H7 (cell line): Measurements from ENCODE around the gene RALGAPA2. TPM values are rescaled to one million over a fixed set of nuclear protein-coding genes. Genes with fewer than 3 reads are reported as not detected.

Experiments used
- DNase-seq: peaks from one replicate; pipeline ENCODE4 v3.0.0; 2012
- H3K27me3 ChIP-seq: 2 replicates; pipeline ENCODE4 v1.6.0; 2011; ENCODE audit warnings: mild to moderate bottlenecking, low read length; ENCODE audit not compliant: control insufficient read depth, insufficient read depth
- H3K36me3 ChIP-seq: replicated peaks from 2 replicates; pipeline ENCODE4 v1.5.1; 2011; ENCODE audit warnings: low read length; ENCODE audit not compliant: control insufficient read depth, insufficient read depth
- H3K4me3 ChIP-seq: 2 replicates; pipeline ENCODE4 v1.5.1; 2011; ENCODE audit warnings: low read depth, mild to moderate bottlenecking, control low read depth, low read length, moderate library complexity; ENCODE audit not compliant: insufficient read depth
- total RNA-seq: library from RNA; depleted of rRNA; stranded (reverse); fragments of >200 nt; shearing (Covaris generic); gene quantifications from 2 replicates; pipeline ENCODE4 v1.2.3, GENCODE V29; 2014

The RALGAPA2 gene
- total RNA-seq, 1 experiment from 2014 or later, result 6.1 TPM

DNA sequence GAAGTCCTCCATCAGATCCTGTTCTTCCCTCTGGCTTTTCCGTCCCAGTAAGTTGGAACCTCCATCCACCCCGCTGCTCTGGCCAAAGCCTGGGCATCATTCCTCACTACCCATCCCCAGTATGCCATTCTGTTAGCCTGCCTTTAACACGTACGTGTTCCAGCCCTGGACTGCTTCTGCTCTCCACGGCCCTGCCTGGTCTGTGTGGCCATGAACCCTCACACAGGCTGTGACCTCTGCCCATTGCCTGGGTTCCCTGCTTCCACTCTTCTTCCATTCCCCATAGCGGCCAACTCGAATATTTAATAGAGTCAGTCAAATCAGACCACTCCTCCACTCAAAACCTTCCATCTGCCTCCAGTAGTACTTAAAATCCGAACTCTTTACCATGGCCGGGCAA, 29.4 kb downstream of the RALGAPA2 start:
- Histone ChIP-seq H3K4me3 (no peak overlapping the region), H3K27me3 (no peaks in the 10 kb centered on the region), H3K36me3 (no peaks in the 10 kb centered on the region; the same call in 1 of the 2 replicates)
- no peak for DNase-seq

DNA sequence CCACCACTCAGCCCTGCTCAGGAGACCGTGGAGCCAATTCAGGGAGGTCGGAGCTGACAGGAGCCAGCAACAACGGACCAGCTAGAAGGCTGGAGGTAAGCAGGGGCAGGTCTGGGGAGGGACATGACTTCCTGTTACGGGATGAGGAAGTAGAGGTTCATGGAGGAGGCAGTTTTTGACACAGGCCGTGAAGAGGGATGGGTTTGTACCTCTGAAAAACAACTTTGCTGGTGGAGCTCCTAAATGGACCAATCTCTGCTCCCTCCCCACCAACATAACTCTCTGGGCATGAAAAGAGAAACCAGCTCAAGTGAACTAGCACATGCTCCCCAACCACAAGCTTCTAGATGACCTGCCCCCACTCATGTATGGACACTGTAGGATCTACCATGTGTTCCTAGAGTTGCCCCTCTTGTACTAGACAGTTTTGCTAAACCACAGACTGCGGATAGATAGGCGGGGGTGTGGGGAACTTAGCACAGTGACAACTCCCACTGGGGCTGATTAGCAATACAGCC, 31.4 kb downstream of the RALGAPA2 start:
- no peak overlapping the region for H3K4me3 ChIP-seq

DNA sequence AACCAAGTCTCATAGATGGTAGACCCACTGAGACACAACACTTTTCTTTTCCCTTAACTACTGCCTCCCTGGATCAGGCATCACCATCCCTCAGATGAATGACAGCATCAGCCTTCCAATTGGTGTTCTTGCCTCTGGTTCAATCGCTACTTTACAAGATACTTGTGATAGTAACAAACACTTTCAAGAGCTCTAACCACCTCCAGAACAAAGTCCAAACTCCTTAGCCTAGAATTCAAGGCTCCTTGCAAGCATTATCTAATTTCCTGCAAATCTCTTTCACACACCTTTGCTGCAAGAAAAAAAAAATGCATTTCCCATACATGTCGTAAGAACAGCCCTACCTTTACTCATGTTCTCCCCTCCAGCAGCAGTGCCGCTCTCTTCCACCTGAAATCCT, 33.1 kb downstream of the RALGAPA2 start:
- H3K36me3 ChIP-seq, result no peaks in the 10 kb centered on the region; the same call in none of the 2 replicates
- no peak for DNase-seq
- no peaks in the 10 kb centered on the region for H3K27me3 ChIP-seq
- no peak overlapping the region for H3K4me3 ChIP-seq

More for the DNA sequence above, 31.4 kb downstream of the RALGAPA2 start:
- Histone ChIP-seq H3K27me3 (no peaks in the 10 kb centered on the region), H3K36me3 (no peaks in the 10 kb centered on the region; the same call in none of the 2 replicates)
- no peak for DNase-seq

DNA sequence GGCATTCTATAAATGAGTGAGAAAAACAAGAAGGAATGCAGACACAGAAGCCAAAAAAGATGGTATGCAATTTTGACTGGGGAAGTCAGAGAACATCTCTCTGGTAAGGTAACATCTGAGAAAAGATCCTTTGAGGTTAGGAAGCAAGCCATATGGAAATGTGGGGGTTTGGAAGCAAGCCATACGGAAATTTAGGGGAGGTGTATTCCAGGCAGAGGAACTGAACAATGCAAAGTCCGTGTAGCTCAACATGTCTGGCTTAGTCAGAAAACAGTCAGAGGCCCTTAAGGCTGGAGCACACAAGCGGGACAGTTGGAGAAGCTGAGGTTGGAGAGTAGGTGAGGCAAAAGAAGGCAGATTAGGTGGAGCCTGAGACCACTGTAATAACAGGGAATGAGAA, 35.3 kb downstream of the RALGAPA2 start:
- Histone ChIP-seq H3K27me3 (no peaks in the 10 kb centered on the region), H3K4me3 (no peak overlapping the region), H3K36me3 (no peaks in the 10 kb centered on the region; the same call in none of the 2 replicates)
- DNase-seq, result no peak

DNA sequence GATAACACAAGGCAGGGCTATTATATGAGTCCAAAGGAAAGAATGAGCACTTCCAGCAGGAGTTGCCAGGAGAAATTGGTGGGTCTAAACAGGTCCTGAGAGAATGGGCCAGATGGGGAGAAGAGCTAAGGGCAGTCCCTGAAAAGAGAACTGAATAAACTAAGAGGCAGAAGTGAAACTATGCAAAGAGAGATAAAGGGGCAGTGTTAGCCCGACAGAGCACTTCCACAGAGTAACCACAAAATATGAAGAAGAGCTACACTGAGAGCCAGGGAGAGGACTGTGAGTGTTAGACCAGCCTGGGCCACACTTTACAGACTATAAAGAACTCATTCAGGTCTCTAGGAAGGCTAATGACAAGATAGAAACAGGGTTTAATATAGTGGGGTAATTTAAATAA, 43.8 kb downstream of the RALGAPA2 start:
- no peak for DNase-seq
- H3K4me3 ChIP-seq, result no peak overlapping the region
- H3K27me3 ChIP-seq, result no peaks in the 10 kb centered on the region
- H3K36me3 ChIP-seq, result no peaks in the 10 kb centered on the region

DNA sequence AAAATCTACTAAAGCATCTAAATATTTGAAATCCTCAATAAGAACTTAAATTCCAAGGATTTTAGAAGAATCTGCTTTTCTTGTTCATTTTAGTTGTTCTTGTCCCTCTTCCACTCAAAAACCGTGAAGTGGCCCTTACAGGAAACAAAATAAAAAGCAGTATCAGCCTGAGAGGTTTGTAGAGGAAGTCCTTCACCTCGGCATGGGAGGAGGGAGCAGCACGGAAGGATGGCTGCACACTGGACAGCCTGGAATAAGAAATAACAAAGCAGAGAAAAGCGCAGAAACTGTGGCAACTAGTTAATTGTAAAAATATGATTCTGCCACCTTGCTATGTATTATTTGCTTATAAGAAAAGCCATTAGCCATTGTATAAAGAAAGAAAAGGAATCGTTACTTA, 46.1 kb downstream of the RALGAPA2 start:
- Histone ChIP-seq H3K4me3 (no peak overlapping the region), H3K27me3 (no peaks in the 10 kb centered on the region), H3K36me3 (no peaks in the 10 kb centered on the region)
- DNase-seq, result no peak

DNA sequence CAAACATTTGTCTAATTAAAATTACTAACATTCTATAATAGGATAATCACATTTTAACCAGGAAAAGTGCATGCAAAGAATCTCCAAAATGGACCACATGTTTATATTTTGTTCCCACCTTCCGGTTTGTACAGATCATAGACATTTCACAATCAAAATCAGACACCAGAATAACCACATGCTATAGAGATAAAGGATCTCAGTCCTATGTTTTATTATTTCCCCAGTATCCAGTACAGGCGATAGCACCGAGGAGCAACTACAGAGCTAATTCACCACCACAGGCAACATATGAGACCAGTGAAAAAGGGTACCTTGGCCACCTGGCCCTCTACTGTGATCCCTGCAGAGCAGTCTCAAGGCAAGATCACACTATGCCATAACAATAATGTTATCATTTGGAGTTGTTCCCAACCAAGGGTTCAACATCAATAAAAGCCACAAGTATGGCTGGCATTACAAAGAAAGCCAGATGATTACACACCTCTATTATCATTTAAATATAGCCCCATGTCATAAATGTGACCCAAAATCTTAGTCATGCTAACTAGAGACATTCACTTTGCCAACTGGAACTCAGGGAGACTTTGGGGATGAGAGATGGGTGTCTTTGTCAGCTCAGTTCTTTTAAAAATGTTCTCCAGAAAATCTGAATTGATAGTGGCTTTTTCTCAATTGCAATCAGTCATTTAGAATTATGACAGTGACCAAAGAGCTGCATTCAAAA, 46.7 kb downstream of the RALGAPA2 start:
- Histone ChIP-seq H3K27me3 (no peaks in the 10 kb centered on the region), H3K4me3 (no peak overlapping the region), H3K36me3 (no peaks in the 10 kb centered on the region)
- no peak for DNase-seq

DNA sequence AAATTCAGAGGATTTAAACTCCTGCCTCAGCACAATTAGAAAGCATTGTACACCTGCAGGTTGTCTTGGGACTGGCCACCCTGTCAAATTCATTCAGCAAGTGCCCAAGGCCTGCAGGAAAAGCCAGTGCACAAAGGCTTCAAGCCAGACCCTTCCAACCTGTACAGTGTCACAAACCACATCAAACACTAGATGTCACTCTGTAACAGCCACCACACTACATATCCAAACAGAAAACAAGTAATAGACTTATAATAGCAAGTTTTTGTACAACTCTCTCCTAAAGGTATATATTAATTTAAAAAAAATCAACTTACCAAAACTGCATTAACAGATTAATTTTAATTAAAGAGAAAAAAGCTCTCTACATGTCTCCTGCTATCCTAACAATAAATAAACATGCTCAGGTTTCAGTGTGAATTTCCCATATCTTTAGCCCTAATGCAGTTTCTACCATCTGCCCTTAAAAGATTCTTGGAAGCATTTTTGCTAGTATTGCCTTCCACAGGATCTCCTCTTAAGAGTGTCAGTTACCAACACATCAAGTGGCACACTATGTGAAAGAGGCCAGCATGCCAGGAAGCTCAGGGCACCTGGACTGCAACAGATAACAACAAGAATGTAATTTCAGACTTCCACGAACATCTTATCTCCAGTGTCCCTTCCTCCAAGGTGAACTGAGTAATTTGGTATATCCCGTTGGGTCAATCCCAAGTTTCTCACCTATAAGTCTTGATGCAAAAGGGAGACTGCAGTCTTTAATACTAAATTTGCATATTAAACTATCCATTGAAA, 47.5 kb downstream of the RALGAPA2 start:
- H3K27me3 ChIP-seq, result no peaks in the 10 kb centered on the region
- H3K4me3 ChIP-seq, result no peak overlapping the region
- DNase-seq, result no peak
- H3K36me3 ChIP-seq, result no peaks in the 10 kb centered on the region

DNA sequence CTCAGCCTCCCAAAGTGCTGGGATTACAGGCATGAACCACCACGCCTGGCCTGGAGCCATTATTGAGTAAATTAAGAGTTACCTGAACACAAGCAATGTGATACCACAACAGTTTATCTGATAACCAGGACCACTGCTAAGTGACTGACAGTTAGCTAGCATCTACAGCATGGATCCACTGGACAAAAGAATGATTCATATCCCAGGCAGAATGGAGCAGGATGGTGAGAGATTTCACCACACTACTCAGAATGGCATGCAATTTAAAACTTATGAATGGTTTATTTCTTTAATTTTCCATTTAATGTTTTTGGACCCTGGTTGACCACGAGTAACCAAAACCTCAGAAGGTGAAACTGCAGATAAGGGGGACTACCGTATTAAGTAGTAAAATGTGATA, 48.6 kb downstream of the RALGAPA2 start:
- Histone ChIP-seq H3K36me3 (no peaks in the 10 kb centered on the region), H3K27me3 (no peaks in the 10 kb centered on the region), H3K4me3 (no peak overlapping the region)
- DNase-seq, result no peak

DNA sequence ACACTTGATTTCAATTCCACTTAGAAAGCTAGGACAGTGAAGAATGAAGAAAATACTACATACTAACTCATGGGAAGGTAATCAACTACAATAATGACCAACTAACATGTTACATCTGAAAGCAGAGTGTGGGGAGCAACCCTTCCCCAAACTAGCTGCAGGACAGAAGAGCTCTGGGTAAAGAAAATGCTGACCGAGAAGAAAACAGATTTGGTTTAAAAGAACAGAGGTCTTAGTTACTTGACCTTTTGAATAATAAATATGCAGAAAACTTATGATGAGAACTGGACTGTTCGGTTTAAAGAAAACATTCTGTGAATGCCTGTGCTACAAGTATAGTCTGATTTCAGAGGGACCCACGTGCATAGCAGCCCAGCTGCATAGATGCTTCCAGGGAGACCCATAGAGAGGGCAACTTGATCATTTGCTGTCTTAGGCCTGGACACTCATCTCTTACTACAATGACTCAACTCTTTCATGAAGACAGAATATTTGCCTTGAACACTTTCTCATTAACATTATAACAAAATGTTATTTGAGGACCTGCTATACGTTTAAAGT, 53.5 kb downstream of the RALGAPA2 start:
- Histone ChIP-seq H3K27me3 (no peaks in the 10 kb centered on the region), H3K4me3 (no peak overlapping the region), H3K36me3 (no peaks in the 10 kb centered on the region)
- no peak for DNase-seq

DNA sequence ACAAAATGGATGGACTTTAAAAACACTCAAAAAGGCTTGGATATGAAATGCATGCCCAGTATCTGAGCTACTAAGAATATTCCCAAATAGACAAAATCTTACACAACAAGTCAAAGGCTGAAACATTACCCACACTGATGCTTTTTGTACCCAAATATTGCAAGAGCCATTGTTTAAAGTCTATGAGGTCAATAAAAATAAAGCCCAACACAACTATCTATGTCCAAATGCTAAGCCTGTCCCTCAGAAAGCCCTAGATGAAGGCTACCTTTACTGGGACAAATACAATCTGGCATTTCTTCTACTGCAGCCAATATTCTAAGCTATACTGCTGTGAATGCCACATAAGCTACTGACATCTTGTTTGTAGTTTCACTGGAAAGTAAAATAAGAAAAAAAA, 54.3 kb downstream of the RALGAPA2 start:
- Histone ChIP-seq H3K4me3 (no peak overlapping the region), H3K27me3 (no peaks in the 10 kb centered on the region), H3K36me3 (no peaks in the 10 kb centered on the region)
- no peak for DNase-seq

DNA sequence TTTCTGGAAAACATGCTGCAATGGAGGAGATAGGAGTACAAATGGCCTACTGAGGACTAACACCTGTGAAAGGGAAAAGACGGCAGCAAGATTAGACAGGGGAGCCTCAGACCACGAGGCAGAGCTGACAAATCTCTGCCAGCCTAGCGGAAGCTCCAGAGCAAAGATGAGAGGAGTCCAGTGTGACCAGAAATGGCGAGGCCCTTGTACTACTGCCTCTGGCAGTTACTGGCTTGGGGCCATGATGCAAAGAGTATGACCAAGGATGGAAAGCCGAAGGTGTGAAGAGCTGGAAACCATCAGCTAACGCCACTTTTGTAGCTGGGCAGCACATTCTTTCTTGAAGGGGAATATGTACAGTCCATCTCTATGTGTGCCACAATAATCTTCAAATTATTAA, 55.4 kb downstream of the RALGAPA2 start:
- no peak for DNase-seq
- Histone ChIP-seq H3K4me3 (no peak overlapping the region), H3K36me3 (no peaks in the 10 kb centered on the region), H3K27me3 (no peaks in the 10 kb centered on the region)

DNA sequence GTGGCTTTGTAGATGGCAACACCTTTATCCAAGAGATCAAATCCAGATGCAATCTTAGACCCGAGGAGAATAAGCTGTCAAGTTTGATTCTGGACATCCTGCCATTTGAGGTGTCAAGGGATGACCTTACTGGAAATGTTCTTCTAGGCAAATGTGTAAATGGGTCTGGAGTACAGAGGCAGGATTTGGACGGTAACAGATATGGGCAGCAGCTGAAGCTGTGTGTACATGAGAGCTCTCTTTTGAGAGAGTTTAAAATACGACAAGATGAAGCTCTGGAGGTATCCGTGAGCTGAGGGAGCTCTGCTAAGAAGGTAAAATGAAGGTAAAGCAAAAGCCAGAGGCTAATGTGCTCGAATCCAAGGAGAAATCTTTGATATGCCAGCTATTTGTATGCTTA, 56.6 kb downstream of the RALGAPA2 start:
- no peak for DNase-seq
- Histone ChIP-seq H3K27me3 (no peaks in the 10 kb centered on the region), H3K36me3 (no peaks in the 10 kb centered on the region), H3K4me3 (no peak overlapping the region)

DNA sequence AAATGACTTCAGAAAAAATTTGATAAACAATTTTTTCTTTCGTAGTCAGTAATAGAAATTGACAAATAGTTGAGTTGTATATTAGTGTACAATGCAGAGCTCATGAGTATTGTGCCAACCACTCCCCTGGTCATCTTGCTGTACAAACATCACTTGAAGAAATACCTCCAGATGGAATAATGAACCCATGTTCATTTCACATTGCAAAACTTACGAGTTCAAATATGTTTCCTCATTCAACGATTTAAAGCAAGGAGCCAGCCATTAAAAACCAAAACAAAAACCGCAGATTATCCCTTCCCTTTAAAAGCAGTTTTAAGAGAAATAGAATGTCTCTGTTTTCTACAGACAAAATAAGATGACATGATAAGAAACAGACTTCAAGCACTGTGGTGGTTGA, 62.5 kb downstream of the RALGAPA2 start:
- Histone ChIP-seq H3K36me3 (no peaks in the 10 kb centered on the region; the same call in 1 of the 2 replicates), H3K27me3 (no peaks in the 10 kb centered on the region), H3K4me3 (no peak overlapping the region)
- DNase-seq, result no peak

DNA sequence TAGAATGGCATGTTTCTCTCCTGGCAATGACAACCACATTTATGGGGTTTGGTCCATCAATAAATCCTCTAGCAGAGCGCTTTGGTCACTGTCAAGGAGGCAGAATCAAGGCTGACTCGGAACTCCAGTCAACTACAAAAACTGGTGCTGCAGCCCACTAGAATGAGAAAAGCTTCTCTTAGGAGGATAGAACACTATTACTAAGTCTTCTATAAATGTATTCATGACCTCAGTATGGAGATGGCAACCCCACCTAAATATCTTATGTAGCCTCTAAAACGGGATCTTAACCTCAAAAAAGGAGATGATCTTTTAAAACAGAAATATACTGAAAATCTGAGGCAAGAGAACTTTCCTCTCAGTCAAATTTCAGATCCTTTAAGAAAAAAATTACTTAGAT, 68.5 kb downstream of the RALGAPA2 start:
- Histone ChIP-seq H3K4me3 (no peak overlapping the region), H3K36me3 (no peaks in the 10 kb centered on the region; the same call in 1 of the 2 replicates), H3K27me3 (no peaks in the 10 kb centered on the region)
- no peak for DNase-seq
